Panc1 (cell line): ENCODE results near the gene OMP. TPM values are rescaled to one million over a fixed set of nuclear protein-coding genes. Genes with fewer than 3 reads are reported as not detected.

ENCODE experiments used
- ATAC-seq: fragments of 200-7000 bp; cut with Tn5 transposase; 2 replicates; pipeline ENCODE4 v1.9.1; 2020; ENCODE audit warnings: mild to moderate bottlenecking, moderate library complexity
- BruUV-seq: library from RNA; stranded (reverse); fragments of 400-500 nt; replicated peaks from 2 replicates; lab custom pipeline; 2021; lab: Mats Ljungman, UMichigan
- CTCF ChIA-PET: fragments of 300-600 bp; sonication (Branson Sonifier 250); formaldehyde crosslinking; loops from one replicate; lab custom pipeline; 2022; ENCODE audit warnings: antibody characterized with exemption; lab: Charles Lee
- POLR2A ChIA-PET: fragments of 300-600 bp; sonication (Branson Sonifier 250); formaldehyde crosslinking; loops from one replicate; lab custom pipeline; 2022; ENCODE audit warnings: antibody characterized with exemption; lab: Charles Lee
- DNase-seq: peaks from one replicate; pipeline ENCODE4 v3.0.0-alpha.2; 2010; ENCODE audit warnings: low read depth, low spot score
- H3K27ac ChIP-seq: 2 replicates; pipeline ENCODE4 v1.5.1; 2011; ENCODE audit warnings: mild to moderate bottlenecking, low read length, inconsistent platforms
- H3K27me3 ChIP-seq: fragments of 200-500 bp; sonication (Bioruptor generic); 2 replicates; pipeline ENCODE4 v1.6.0; 2014; ENCODE audit warnings: low read length, inconsistent platforms; ENCODE audit not compliant: control insufficient read depth, insufficient read depth
- H3K36me3 ChIP-seq: fragments of 200-500 bp; sonication (Bioruptor generic); 2 replicates; pipeline ENCODE4 v1.5.1; 2014; ENCODE audit warnings: inconsistent platforms, mild to moderate bottlenecking, low read length, moderate library complexity; ENCODE audit not compliant: control insufficient read depth, insufficient read depth
- H3K4me1 ChIP-seq: 2 replicates; pipeline ENCODE4 v1.5.1; 2011; ENCODE audit warnings: inconsistent platforms, mild to moderate bottlenecking, low read length, moderate library complexity; ENCODE audit not compliant: control insufficient read depth, insufficient read depth
- H3K4me3 ChIP-seq, 2 experiments: 2 replicates each; pipeline ENCODE4 v1.5.1; 2011 to 2012; ENCODE audit warnings: low read depth in 2 of 2, low read length in 2 of 2, mild to moderate bottlenecking in 2 of 2, inconsistent platforms in 1 of 2, moderate library complexity in 1 of 2
- H3K9me3 ChIP-seq: fragments of 200-500 bp; sonication (Bioruptor generic); 2 replicates; pipeline ENCODE4 v1.5.1; 2014; ENCODE audit warnings: low read depth, mild to moderate bottlenecking, inconsistent platforms, low read length, moderate library complexity; ENCODE audit not compliant: control insufficient read depth, insufficient read depth
- POLR2AphosphoS5 ChIP-seq: IDR thresholded peaks from 2 replicates; pipeline ENCODE4 v1.6.1; 2012; ENCODE audit warnings: mild to moderate bottlenecking, low read depth, low read length, moderate library complexity
- SIN3A ChIP-seq: IDR thresholded peaks from 2 replicates; pipeline ENCODE4 v1.6.1; 2012; ENCODE audit warnings: low read depth, mild to moderate bottlenecking, low read length, moderate library complexity, borderline replicate concordance; ENCODE audit not compliant: insufficient read depth
- TCF7L2 ChIP-seq: IDR thresholded peaks from 2 replicates; pipeline ENCODE4 v1.6.1; 2011; ENCODE audit warnings: mild to moderate bottlenecking, low read depth, low read length, inconsistent platforms
- in situ Hi-C: cut with HindIII; loops from 2 replicates; pipeline ENCODE4 v1.10.0; 2016; ENCODE audit warnings: low sequenced_read_pairs, low pct_unique_long_range_greater_than_20kb
- intact Hi-C: fragments of 100-400 bp; cut with micrococcal nuclease; formaldehyde crosslinking; loops from one replicate; pipeline ENCODE4 v1.10.0; 2022; ENCODE audit not compliant: unreplicated experiment
- total RNA-seq: library from RNA; stranded (reverse); gene quantifications from one replicate; pipeline ENCODE4 v1.2.1, GENCODE V29; 2021; ENCODE audit not compliant: unreplicated experiment
- TF ChIP-seq, protein P1 (sequence below): fragments of 450-650 bp; IDR thresholded peaks from 2 replicates; pipeline ENCODE4 v1.5.1; 2017; ENCODE audit warnings: mild to moderate bottlenecking
- TF ChIP-seq, protein P2 (sequence below), 2 experiments: IDR thresholded peaks; 2 replicates each; pipeline ENCODE4 v1.6.1; 2011 to 2012; ENCODE audit warnings: low read depth in 2 of 2, control low read depth in 1 of 2, low read length in 1 of 2, mild to moderate bottlenecking in 1 of 2, moderate library complexity in 1 of 2; ENCODE audit not compliant: insufficient read depth in 1 of 2

The OMP gene
- total RNA-seq, 1 experiment from 2014 or later, result 1.5 TPM

DNA sequence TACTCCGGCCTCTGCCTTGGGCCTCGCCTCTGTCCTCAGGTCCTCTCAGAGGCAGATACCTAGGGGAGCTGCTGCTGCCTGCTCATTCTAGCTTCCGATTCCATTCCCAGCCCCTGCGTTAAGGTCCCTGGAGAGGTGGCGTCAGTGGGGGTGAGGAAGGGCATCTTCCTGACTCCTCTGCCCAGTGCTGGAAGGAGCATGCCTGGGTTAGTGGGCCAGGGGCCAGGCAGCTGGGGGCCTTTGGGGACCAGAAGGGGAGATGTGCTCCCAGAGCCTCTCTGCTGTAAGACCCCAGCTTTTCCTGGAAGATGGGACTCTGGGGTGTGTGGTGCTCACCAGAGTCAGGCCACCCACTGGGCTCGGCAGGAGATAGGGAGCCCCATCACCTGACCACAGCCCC is 21.8 kb downstream of the OMP start:
- no peaks in the 10 kb centered on the region for H3K36me3 ChIP-seq
- no peak for ATAC-seq
- DNase-seq, result no peak
- H3K27me3 ChIP-seq, result no peaks in the 10 kb centered on the region
- no TSS peak for BruUV-seq
- H3K4me1 ChIP-seq, result peaks cover 7% of the 10 kb centered on the region; the same call in 1 of the 2 replicates
- intact Hi-C loops, result no loop called here
- POLR2A ChIA-PET, result no interaction called here
- no peaks in the 10 kb centered on the region for H3K9me3 ChIP-seq
- CTCF ChIA-PET, result no interaction called here
- H3K27ac ChIP-seq, result no peak overlapping the region
- no peak overlapping the region for H3K4me3 ChIP-seq
- TF ChIP-seq TCF7L2 (no peak), POLR2AphosphoS5 (no peak), SIN3A (no peak)
- TF ChIP-seq, protein P1, sequence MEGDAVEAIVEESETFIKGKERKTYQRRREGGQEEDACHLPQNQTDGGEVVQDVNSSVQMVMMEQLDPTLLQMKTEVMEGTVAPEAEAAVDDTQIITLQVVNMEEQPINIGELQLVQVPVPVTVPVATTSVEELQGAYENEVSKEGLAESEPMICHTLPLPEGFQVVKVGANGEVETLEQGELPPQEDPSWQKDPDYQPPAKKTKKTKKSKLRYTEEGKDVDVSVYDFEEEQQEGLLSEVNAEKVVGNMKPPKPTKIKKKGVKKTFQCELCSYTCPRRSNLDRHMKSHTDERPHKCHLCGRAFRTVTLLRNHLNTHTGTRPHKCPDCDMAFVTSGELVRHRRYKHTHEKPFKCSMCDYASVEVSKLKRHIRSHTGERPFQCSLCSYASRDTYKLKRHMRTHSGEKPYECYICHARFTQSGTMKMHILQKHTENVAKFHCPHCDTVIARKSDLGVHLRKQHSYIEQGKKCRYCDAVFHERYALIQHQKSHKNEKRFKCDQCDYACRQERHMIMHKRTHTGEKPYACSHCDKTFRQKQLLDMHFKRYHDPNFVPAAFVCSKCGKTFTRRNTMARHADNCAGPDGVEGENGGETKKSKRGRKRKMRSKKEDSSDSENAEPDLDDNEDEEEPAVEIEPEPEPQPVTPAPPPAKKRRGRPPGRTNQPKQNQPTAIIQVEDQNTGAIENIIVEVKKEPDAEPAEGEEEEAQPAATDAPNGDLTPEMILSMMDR, result no peak
- TF ChIP-seq, protein P2, sequence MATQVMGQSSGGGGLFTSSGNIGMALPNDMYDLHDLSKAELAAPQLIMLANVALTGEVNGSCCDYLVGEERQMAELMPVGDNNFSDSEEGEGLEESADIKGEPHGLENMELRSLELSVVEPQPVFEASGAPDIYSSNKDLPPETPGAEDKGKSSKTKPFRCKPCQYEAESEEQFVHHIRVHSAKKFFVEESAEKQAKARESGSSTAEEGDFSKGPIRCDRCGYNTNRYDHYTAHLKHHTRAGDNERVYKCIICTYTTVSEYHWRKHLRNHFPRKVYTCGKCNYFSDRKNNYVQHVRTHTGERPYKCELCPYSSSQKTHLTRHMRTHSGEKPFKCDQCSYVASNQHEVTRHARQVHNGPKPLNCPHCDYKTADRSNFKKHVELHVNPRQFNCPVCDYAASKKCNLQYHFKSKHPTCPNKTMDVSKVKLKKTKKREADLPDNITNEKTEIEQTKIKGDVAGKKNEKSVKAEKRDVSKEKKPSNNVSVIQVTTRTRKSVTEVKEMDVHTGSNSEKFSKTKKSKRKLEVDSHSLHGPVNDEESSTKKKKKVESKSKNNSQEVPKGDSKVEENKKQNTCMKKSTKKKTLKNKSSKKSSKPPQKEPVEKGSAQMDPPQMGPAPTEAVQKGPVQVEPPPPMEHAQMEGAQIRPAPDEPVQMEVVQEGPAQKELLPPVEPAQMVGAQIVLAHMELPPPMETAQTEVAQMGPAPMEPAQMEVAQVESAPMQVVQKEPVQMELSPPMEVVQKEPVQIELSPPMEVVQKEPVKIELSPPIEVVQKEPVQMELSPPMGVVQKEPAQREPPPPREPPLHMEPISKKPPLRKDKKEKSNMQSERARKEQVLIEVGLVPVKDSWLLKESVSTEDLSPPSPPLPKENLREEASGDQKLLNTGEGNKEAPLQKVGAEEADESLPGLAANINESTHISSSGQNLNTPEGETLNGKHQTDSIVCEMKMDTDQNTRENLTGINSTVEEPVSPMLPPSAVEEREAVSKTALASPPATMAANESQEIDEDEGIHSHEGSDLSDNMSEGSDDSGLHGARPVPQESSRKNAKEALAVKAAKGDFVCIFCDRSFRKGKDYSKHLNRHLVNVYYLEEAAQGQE (IDR thresholded peaks at IDR 0.05; ENCODE audit: insufficient read depth in 1 of 2, low read depth in 2 of 2, low read length in 1 of 2), result no peak
- in situ Hi-C loops, result no loop called here

DNA sequence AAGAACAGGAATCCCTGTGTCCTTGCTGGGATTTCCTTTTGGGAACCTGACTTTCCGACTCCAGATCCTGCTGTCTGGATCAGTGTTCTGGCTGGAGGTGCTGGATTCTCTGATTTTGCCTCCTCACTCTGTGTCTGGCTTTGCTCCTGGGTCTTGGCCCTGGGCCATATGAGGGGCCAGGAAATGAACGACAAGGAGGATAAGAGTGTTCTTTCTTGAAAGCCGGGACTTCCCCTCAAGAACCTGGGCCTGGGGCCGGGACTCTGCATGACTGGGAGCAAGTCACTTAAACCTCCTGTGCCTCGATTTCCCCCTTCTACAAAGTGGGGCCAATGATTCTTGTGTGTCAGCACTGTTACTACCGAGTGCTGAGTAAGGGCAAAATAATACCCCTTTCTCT is 22.6 kb downstream of the OMP start:
- TF ChIP-seq, protein P1, result no peak
- TF ChIP-seq POLR2AphosphoS5, result no peak
- TF ChIP-seq TCF7L2, result no peak
- no peak for TF ChIP-seq SIN3A
- TF ChIP-seq, protein P2 (IDR thresholded peaks at IDR 0.05; ENCODE audit: insufficient read depth in 1 of 2, low read depth in 2 of 2, low read length in 1 of 2), result no peak

More for the DNA sequence above, 22.6 kb downstream of the OMP start:
- ATAC-seq (no peak), DNase-seq (no peak)
- H3K36me3 ChIP-seq, result no peaks in the 10 kb centered on the region
- ChIA-PET CTCF (no interaction called here), POLR2A (no interaction called here)
- H3K27ac ChIP-seq, result no peak overlapping the region
- H3K27me3 ChIP-seq, result no peaks in the 10 kb centered on the region
- no peaks in the 10 kb centered on the region for H3K9me3 ChIP-seq
- H3K4me1 ChIP-seq, result peaks cover 7% of the 10 kb centered on the region; the same call in 1 of the 2 replicates
- no peak overlapping the region for H3K4me3 ChIP-seq
- intact Hi-C loops (loop anchor here (5.0 kb wide), 1 partner anchor 422 kb away; no protein-coding TSS in a partner anchor), in situ Hi-C loops (no loop called here)
- TSS peak; percentile 72 for BruUV-seq
